Mammary epithelial cell (primary cell): ENCODE measurements around the gene GGACT.
"Not testable (repeated sequence)": the region's sequence is repeated elsewhere in the genome, so short reads cannot be mapped to it uniquely, and the experiment has no call there.

Source experiments
- EZH2 ChIP-seq: IDR thresholded peaks from 2 replicates; pipeline ENCODE4 v1.6.1; 2012; ENCODE audit warnings: low read length, inconsistent platforms, borderline replicate concordance
- TF ChIP-seq, protein P1 (sequence below), 2 donors: IDR thresholded peaks in 1 of 2; conservative IDR thresholded peaks in 1 of 2; 2 replicates each; pipeline ENCODE4 v1.5.1; 2011 to 2012; ENCODE audit warnings: inconsistent platforms in 2 of 2, low read length in 2 of 2, mild to moderate bottlenecking in 2 of 2, control low read depth in 1 of 2, low read depth in 1 of 2; ENCODE audit not compliant: insufficient read depth in 1 of 2; ENCODE audit errors: extremely low read depth in 1 of 2

GRCh38 chr13:100577239-100577638, 11.3 kb downstream of the GGACT start:
- TF ChIP-seq, protein P1, sequence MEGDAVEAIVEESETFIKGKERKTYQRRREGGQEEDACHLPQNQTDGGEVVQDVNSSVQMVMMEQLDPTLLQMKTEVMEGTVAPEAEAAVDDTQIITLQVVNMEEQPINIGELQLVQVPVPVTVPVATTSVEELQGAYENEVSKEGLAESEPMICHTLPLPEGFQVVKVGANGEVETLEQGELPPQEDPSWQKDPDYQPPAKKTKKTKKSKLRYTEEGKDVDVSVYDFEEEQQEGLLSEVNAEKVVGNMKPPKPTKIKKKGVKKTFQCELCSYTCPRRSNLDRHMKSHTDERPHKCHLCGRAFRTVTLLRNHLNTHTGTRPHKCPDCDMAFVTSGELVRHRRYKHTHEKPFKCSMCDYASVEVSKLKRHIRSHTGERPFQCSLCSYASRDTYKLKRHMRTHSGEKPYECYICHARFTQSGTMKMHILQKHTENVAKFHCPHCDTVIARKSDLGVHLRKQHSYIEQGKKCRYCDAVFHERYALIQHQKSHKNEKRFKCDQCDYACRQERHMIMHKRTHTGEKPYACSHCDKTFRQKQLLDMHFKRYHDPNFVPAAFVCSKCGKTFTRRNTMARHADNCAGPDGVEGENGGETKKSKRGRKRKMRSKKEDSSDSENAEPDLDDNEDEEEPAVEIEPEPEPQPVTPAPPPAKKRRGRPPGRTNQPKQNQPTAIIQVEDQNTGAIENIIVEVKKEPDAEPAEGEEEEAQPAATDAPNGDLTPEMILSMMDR (conservative IDR thresholded peaks at IDR 0.05 in 1 of 2, IDR thresholded peaks at IDR 0.05 in 1 of 2; ENCODE audit: extremely low read depth in 1 of 2, insufficient read depth in 1 of 2, low read depth in 1 of 2, low read length in 2 of 2) = not testable (repeated sequence)
- not testable (repeated sequence) for TF ChIP-seq EZH2
